ENCODE results near the gene GNAL. TPM values are rescaled to one million over a fixed set of nuclear protein-coding genes. Genes with fewer than 3 reads are reported as not detected.

GNAL gene
- total and polyA plus RNA-seq, 2 experiments from 2014 or later: 7.5 to 21.6 TPM

- no peak for TF ChIP-seq EZH2phosphoT487 (IDR thresholded peaks at IDR 0.05; ENCODE audit: unreplicated experiment)
- no peak for TF ChIP-seq POLR2AphosphoS5 (IDR thresholded peaks at IDR 0.05; ENCODE audit: low read depth)
- no peak for TF ChIP-seq ETS1 (IDR thresholded peaks at IDR 0.05)
- no peak for TF ChIP-seq STAT1 (IDR thresholded peaks at IDR 0.05; ENCODE audit: unreplicated experiment)
- no peak for TF ChIP-seq NANOG (IDR thresholded peaks at IDR 0.05; ENCODE audit: borderline replicate concordance)
Observed at GRCh38 chr18:11923450-11923849, 234.4 kb downstream of the GNAL start (continued).

- H3F3A ChIP-seq (replicated peaks; ENCODE audit: low read depth): no peaks in the 10 kb centered on the region
- H3K9me2 ChIP-seq (ENCODE audit: insufficient read depth): no peaks in the 10 kb centered on the region
- no peak overlapping the region for H3K4me3 ChIP-seq
- H3K4me1 ChIP-seq (ENCODE audit: insufficient read depth): no peaks in the 10 kb centered on the region
- no peak overlapping the region for H3K27ac Mint-ChIP-seq
- peaks cover 4% of the 10 kb centered on the region for H3K27me3 Mint-ChIP-seq (ENCODE audit: insufficient read depth, low read depth, poor library complexity)
- H3K4me1 Mint-ChIP-seq: no peaks in the 10 kb centered on the region; the same call in 2 of the 3 replicates
- no peak overlapping the region for H3K4me2 ChIP-seq
- H3K36me3 Mint-ChIP-seq (ENCODE audit: low read depth): no peaks in the 10 kb centered on the region
- no peak overlapping the region for H3K27ac ChIP-seq (ENCODE audit: low read depth)
- no peaks in the 10 kb centered on the region for H3K27me3 ChIP-seq (ENCODE audit: insufficient read depth)
- H3K79me2 ChIP-seq (replicated peaks; ENCODE audit: insufficient read depth): no peaks in the 10 kb centered on the region
- no peaks in the 10 kb centered on the region for H4K20me1 ChIP-seq (replicated peaks; ENCODE audit: insufficient read depth)
- ATAC-seq (no peak), DNase-seq (ENCODE audit: low spot score) (no peak)
- no peaks in the 10 kb centered on the region for H3K36me3 ChIP-seq (ENCODE audit: insufficient read depth)
- H3K4me3 Mint-ChIP-seq: no peak overlapping the region
- TF ChIP-seq REST (IDR thresholded peaks at IDR 0.05; ENCODE audit: unreplicated experiment): no peak
- TF ChIP-seq POLR2AphosphoS5 (IDR thresholded peaks at IDR 0.05; ENCODE audit: low read depth): no peak
- no peaks in the 10 kb centered on the region for H3K9me3 Mint-ChIP-seq
- no peak overlapping the region for H2AFZ ChIP-seq
Observed at GRCh38 chr18:11925800-11926481, 236.9 kb downstream of the GNAL start.

- H3K27ac Mint-ChIP-seq: no peak overlapping the region
- TF ChIP-seq ZNF462 (CRISPR knock-in tag; IDR thresholded peaks at IDR 0.05) (no peak), ETS1 (IDR thresholded peaks at IDR 0.05) (no peak), EZH2phosphoT487 (IDR thresholded peaks at IDR 0.05; ENCODE audit: unreplicated experiment) (no peak)
Observed at GRCh38 chr18:11927497-11927896, 238.4 kb downstream of the GNAL start.

More at GRCh38 chr18:11927497-11927896, 238.4 kb downstream of the GNAL start:
- Histone ChIP-seq H3K9me2 (ENCODE audit: insufficient read depth) (no peaks in the 10 kb centered on the region), H3K27me3 (ENCODE audit: insufficient read depth) (no peaks in the 10 kb centered on the region), H3K4me1 (ENCODE audit: insufficient read depth) (no peaks in the 10 kb centered on the region), H3K36me3 (ENCODE audit: insufficient read depth) (no peaks in the 10 kb centered on the region), H3K79me2 (replicated peaks; ENCODE audit: insufficient read depth) (no peaks in the 10 kb centered on the region), H2AFZ (0 out of 2 replicates have a peak overlapping the region, but pooled peaks have one; percentile 43), H3F3A (replicated peaks; ENCODE audit: low read depth) (no peaks in the 10 kb centered on the region), H3K4me3 (no peak overlapping the region), H3K27ac (ENCODE audit: low read depth) (no peak overlapping the region), H3K4me2 (no peak overlapping the region), H4K20me1 (replicated peaks; ENCODE audit: insufficient read depth) (no peaks in the 10 kb centered on the region)
- DNase-seq (ENCODE audit: low spot score) (no peak), ATAC-seq (no peak)
- H3K9me3 Mint-ChIP-seq: no peaks in the 10 kb centered on the region
- H3K27me3 Mint-ChIP-seq (ENCODE audit: insufficient read depth, low read depth, poor library complexity): peaks cover 4% of the 10 kb centered on the region
- H3K4me1 Mint-ChIP-seq: no peaks in the 10 kb centered on the region; the same call in 2 of the 3 replicates
- H3K4me3 Mint-ChIP-seq: no peak overlapping the region
- H3K36me3 Mint-ChIP-seq (ENCODE audit: low read depth): no peaks in the 10 kb centered on the region

Data from GM23338 (cell line).